HepG2 (cell line): ENCODE data around the gene LDAH. TPM values are rescaled to one million over a fixed set of nuclear protein-coding genes. Genes with fewer than 3 reads are reported as not detected.

ENCODE experiments used
- ATF5 ChIP-seq: sonication (generic); formaldehyde crosslinking; IDR thresholded peaks from 2 replicates; pipeline ENCODE4 v1.4.0; 2020; ENCODE audit warnings: mild to moderate bottlenecking, low read depth, missing genetic modification reagents
- HINFP ChIP-seq: sonication (generic); formaldehyde crosslinking; IDR thresholded peaks from 2 replicates; pipeline ENCODE4 v1.4.0; 2020; ENCODE audit warnings: low read depth, mild to moderate bottlenecking, missing genetic modification reagents
- KAT7 ChIP-seq: IDR thresholded peaks from 2 replicates; pipeline ENCODE4 v1.6.1; 2018; ENCODE audit warnings: borderline replicate concordance, missing compliant biosample characterization
- KDM3A ChIP-seq: IDR thresholded peaks from 2 replicates; pipeline ENCODE4 v1.6.1; 2018; ENCODE audit warnings: low read depth, missing compliant biosample characterization
- NONO ChIP-seq, 2 experiments: fragments of 450-650 bp in 1 of 2; sonication (generic) in 1 of 2; formaldehyde crosslinking in 1 of 2; IDR thresholded peaks in 1 of 2; conservative IDR thresholded peaks in 1 of 2; 2 replicates each; pipeline versions ENCODE4 v1.6.1 to v1.8.0; 2017 to 2022; ENCODE audit warnings: mild to moderate bottlenecking in 1 of 2, missing genetic modification reagents in 1 of 2, moderate library complexity in 1 of 2
- POGZ ChIP-seq: sonication (generic); formaldehyde crosslinking; IDR thresholded peaks from 2 replicates; pipeline ENCODE4 v1.4.0; 2020; ENCODE audit warnings: mild to moderate bottlenecking, missing genetic modification reagents
- RBM39 ChIP-seq: fragments of 200-400 bp; formaldehyde crosslinking; IDR thresholded peaks from one replicate; pipeline ENCODE4 v1.6.1; 2018; ENCODE audit warnings: antibody characterized with exemption, mild to moderate bottlenecking, low read depth, low read length; ENCODE audit not compliant: poor library complexity, severe bottlenecking
- RFXANK ChIP-seq: IDR thresholded peaks from 2 replicates; pipeline ENCODE4 v1.6.1; 2016
- ZBTB3 ChIP-seq: sonication (generic); formaldehyde crosslinking; IDR thresholded peaks from 2 replicates; pipeline ENCODE4 v1.4.0; 2020; ENCODE audit warnings: low read depth, mild to moderate bottlenecking, moderate library complexity, missing genetic modification reagents, borderline replicate concordance
- ZBTB43 ChIP-seq: sonication (generic); formaldehyde crosslinking; conservative IDR thresholded peaks from 2 replicates; pipeline ENCODE4 v1.4.0; 2020; ENCODE audit warnings: missing genetic modification reagents
- ZBTB7A ChIP-seq: sonication (generic); formaldehyde crosslinking; IDR thresholded peaks from 2 replicates; pipeline ENCODE4 v1.8.0; 2022; ENCODE audit warnings: mild to moderate bottlenecking, missing genetic modification reagents
- ZGPAT ChIP-seq: IDR thresholded peaks from 2 replicates; pipeline ENCODE4 v1.6.1; 2016; ENCODE audit warnings: mild to moderate bottlenecking
- ZMYM2 ChIP-seq: sonication (generic); formaldehyde crosslinking; IDR thresholded peaks from 2 replicates; pipeline ENCODE4 v1.8.0; 2022; ENCODE audit warnings: mild to moderate bottlenecking, missing genetic modification reagents
- ZNF430 ChIP-seq: sonication (generic); formaldehyde crosslinking; IDR thresholded peaks from 2 replicates; pipeline ENCODE4 v1.9.0; 2021; ENCODE audit warnings: mild to moderate bottlenecking, missing genetic modification reagents
- ZSCAN22 ChIP-seq: sonication (generic); formaldehyde crosslinking; IDR thresholded peaks from 2 replicates; pipeline ENCODE4 v1.4.0; 2020; ENCODE audit warnings: mild to moderate bottlenecking, missing genetic modification reagents
- polyA plus RNA-seq, 8 experiments: library from polyadenylated mRNA; depleted of rRNA in 3 of 8; stranded (reverse) in 7 of 8; unstranded in 1 of 8; fragments of >200 nt; fragmentation: Illumina TruSeq in 4 of 8; extraction: Trizol in 4 of 8; gene quantifications; 2 replicates each; pipeline versions ENCODE4 v1.2.1 to v1.2.3, GENCODE V29; 2011 to 2016; ENCODE audit warnings: low read depth in 4 of 8, missing spikeins in 1 of 8, mixed read lengths in 1 of 8; ENCODE audit not compliant: insufficient read depth in 1 of 8
- total RNA-seq, 5 experiments: library from RNA; depleted of rRNA; stranded (reverse); fragments of >200 nt; fragmentation: Illumina TruSeq; extraction: Trizol; gene quantifications; 2 replicates each; pipeline ENCODE4 v1.2.3, GENCODE V29; 2016; ENCODE audit warnings: low read depth in 1 of 5
- TF ChIP-seq, protein P1 (sequence below): sonication (generic); formaldehyde crosslinking; IDR thresholded peaks from 2 replicates; pipeline ENCODE4 v1.5.0; 2020; ENCODE audit warnings: missing genetic modification reagents, mild to moderate bottlenecking, borderline replicate concordance
- TF ChIP-seq, protein P2 (sequence below), 2 experiments: fragments of 450-650 bp in 1 of 2; sonication (generic) in 1 of 2; formaldehyde crosslinking; IDR thresholded peaks; 2 replicates each; pipeline versions ENCODE4 v1.5.0 to v1.8.0; 2020 to 2022; ENCODE audit warnings: mild to moderate bottlenecking in 1 of 2, missing genetic modification reagents in 1 of 2
- TF ChIP-seq, protein P3 (sequence below): sonication (generic); formaldehyde crosslinking; IDR thresholded peaks from 2 replicates; pipeline ENCODE4 v1.4.0; 2020; ENCODE audit warnings: missing genetic modification reagents, mild to moderate bottlenecking, borderline replicate concordance

LDAH gene
- total and polyA plus RNA-seq, 2 of the 13 experiments (the other 11 are each of a cell fraction or from before 2014, with no cell fraction given): 28.8 to 46.2 TPM

- TF ChIP-seq ZGPAT: no peak
- 0 out of 2 replicates have a peak, but pooled peaks have one; percentile 3 for TF ChIP-seq KDM3A (CRISPR knock-in tag)
- 0 out of 2 replicates have a peak, but pooled peaks have one; percentile 34 for TF ChIP-seq ZBTB3
- peak; percentile 47 for TF ChIP-seq RBM39
- TF ChIP-seq POGZ (CRISPR knock-in tag): peak; percentile 41
- TF ChIP-seq NONO (IDR thresholded peaks at IDR 0.05): no peak
- peak; percentile 70 for TF ChIP-seq NONO (CRISPR knock-in tag; conservative IDR thresholded peaks at IDR 0.05)
- TF ChIP-seq ZMYM2 (CRISPR knock-in tag): peak; percentile 72
- TF ChIP-seq ZSCAN22 (CRISPR knock-in tag): no peak; the same call in 1 of the 2 replicates
- peak; percentile 44; the same call in 1 of the 2 replicates for TF ChIP-seq ATF5 (CRISPR knock-in tag)
- peak; percentile 51 for TF ChIP-seq ZBTB7A (CRISPR knock-in tag)
- TF ChIP-seq, protein P1, sequence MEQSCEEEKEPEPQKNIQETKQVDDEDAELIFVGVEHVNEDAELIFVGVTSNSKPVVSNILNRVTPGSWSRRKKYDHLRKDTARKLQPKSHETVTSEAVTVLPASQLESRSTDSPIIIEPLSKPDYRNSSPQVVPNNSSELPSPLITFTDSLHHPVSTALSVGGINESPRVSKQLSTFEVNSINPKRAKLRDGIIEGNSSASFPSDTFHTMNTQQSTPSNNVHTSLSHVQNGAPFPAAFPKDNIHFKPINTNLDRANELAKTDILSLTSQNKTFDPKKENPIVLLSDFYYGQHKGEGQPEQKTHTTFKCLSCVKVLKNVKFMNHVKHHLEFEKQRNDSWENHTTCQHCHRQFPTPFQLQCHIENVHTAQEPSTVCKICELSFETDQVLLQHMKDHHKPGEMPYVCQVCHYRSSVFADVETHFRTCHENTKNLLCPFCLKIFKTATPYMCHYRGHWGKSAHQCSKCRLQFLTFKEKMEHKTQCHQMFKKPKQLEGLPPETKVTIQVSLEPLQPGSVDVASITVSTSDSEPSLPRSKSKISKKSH (CRISPR knock-in tag): no peak
- TF ChIP-seq KAT7 (CRISPR knock-in tag): no peak
- TF ChIP-seq, protein P2, sequence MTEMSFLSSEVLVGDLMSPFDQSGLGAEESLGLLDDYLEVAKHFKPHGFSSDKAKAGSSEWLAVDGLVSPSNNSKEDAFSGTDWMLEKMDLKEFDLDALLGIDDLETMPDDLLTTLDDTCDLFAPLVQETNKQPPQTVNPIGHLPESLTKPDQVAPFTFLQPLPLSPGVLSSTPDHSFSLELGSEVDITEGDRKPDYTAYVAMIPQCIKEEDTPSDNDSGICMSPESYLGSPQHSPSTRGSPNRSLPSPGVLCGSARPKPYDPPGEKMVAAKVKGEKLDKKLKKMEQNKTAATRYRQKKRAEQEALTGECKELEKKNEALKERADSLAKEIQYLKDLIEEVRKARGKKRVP (CRISPR knock-in tag; IDR thresholded peaks at IDR 0.05): no peak
- TF ChIP-seq ZNF430 (CRISPR knock-in tag): peak; percentile 10; the same call in 1 of the 2 replicates
- no peak for TF ChIP-seq RFXANK (CRISPR knock-in tag)
- no peak for TF ChIP-seq HINFP (CRISPR knock-in tag)
- TF ChIP-seq, protein P3, sequence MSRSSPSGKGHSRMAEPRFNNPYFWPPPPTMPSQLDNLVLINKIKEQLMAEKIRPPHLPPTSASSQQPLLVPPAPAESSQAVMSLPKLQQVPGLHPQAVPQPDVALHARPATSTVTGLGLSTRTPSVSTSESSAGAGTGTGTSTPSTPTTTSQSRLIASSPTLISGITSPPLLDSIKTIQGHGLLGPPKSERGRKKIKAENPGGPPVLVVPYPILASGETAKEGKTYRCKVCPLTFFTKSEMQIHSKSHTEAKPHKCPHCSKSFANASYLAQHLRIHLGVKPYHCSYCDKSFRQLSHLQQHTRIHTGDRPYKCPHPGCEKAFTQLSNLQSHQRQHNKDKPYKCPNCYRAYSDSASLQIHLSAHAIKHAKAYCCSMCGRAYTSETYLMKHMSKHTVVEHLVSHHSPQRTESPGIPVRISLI (CRISPR knock-in tag): no peak
- TF ChIP-seq ZBTB43: no peak
These were observed 156.4 kb downstream of the LDAH start, which contains the start of gene GDF7 (continued) for GRCh38 chr2:20666304-20667150.
